Chondrocyte (in vitro differentiated cells): ENCODE results near the gene RABGAP1L. TPM values are rescaled to one million over a fixed set of nuclear protein-coding genes. Genes with fewer than 3 reads are reported as not detected.
A peak's percentile ranks its signal among the peaks of the same experiment; 100 is the strongest.
"Not testable (repeated sequence)": the region's sequence is repeated elsewhere in the genome, so short reads cannot be mapped to it uniquely, and the experiment has no call there.

Experiments used
- DNase-seq: peaks from one replicate; pipeline ENCODE4 v3.0.0; 2021; ENCODE audit warnings: mixed read lengths, low spot score
- H3K27ac Mint-ChIP-seq: one replicate; pipeline ENCODE4 v1.8.0; 2021; ENCODE audit warnings: mild to moderate bottlenecking, moderate library complexity, mixed read lengths; ENCODE audit not compliant: unreplicated experiment
- H3K27me3 Mint-ChIP-seq: 2 replicates; pipeline ENCODE4 v1.8.0; 2021; ENCODE audit warnings: low read depth, mixed read lengths
- H3K36me3 Mint-ChIP-seq: 2 replicates; pipeline ENCODE4 v1.8.0; 2021; ENCODE audit warnings: low read depth, mixed read lengths
- H3K4me1 Mint-ChIP-seq: 2 replicates; pipeline ENCODE4 v1.8.0; 2021; ENCODE audit warnings: low read depth, mild to moderate bottlenecking, mixed read lengths
- H3K4me3 Mint-ChIP-seq: one replicate; pipeline ENCODE4 v1.8.0; 2021; ENCODE audit warnings: mild to moderate bottlenecking, moderate library complexity, mixed read lengths; ENCODE audit not compliant: unreplicated experiment
- H3K9me3 Mint-ChIP-seq: 2 replicates; pipeline ENCODE4 v1.8.0; 2021; ENCODE audit warnings: low read depth, mixed read lengths
- CTCF ChIP-seq: fragments of 200-600 bp; sonication (generic); IDR thresholded peaks from 2 replicates; pipeline ENCODE4 v1.5.0; 2021; ENCODE audit warnings: antibody characterized with exemption, mild to moderate bottlenecking, moderate library complexity
- total RNA-seq: library from RNA; stranded (reverse); gene quantifications from 3 replicates; pipeline ENCODE4 v1.2.1, GENCODE V29; 2021

The RABGAP1L gene
- total RNA-seq, 1 donor from 2014 or later: 27.1 TPM

GRCh38 chr1:174837386-174837785 lies 678.1 kb downstream of the RABGAP1L start:
- no peaks in the 10 kb centered on the region for H3K9me3 Mint-ChIP-seq
- no peaks in the 10 kb centered on the region for H3K36me3 Mint-ChIP-seq
- no peak for DNase-seq

GRCh38 chr1:174839211-174839610 lies 679.9 kb downstream of the RABGAP1L start:
- H3K4me1 Mint-ChIP-seq: peaks cover 19% of the 10 kb centered on the region
- no peak overlapping the region for H3K27ac Mint-ChIP-seq
- no peak for TF ChIP-seq CTCF
- no peaks in the 10 kb centered on the region for H3K9me3 Mint-ChIP-seq
- DNase-seq: no peak
- H3K27me3 Mint-ChIP-seq: no peaks in the 10 kb centered on the region
- H3K36me3 Mint-ChIP-seq: no peaks in the 10 kb centered on the region
- no peak overlapping the region for H3K4me3 Mint-ChIP-seq

More at GRCh38 chr1:174837386-174837785, 678.1 kb downstream of the RABGAP1L start:
- H3K27me3 Mint-ChIP-seq: no peaks in the 10 kb centered on the region
- no peak overlapping the region for H3K27ac Mint-ChIP-seq
- no peak for TF ChIP-seq CTCF
- peaks cover 19% of the 10 kb centered on the region for H3K4me1 Mint-ChIP-seq
- H3K4me3 Mint-ChIP-seq: no peak overlapping the region

GRCh38 chr1:174841747-174842146 lies 682.4 kb downstream of the RABGAP1L start:
- Mint-ChIP-seq H3K4me1 (peaks cover 19% of the 10 kb centered on the region), H3K27me3 (no peaks in the 10 kb centered on the region), H3K9me3 (no peaks in the 10 kb centered on the region), H3K36me3 (no peaks in the 10 kb centered on the region), H3K4me3 (no peak overlapping the region), H3K27ac (no peak overlapping the region)
- DNase-seq: no peak
- TF ChIP-seq CTCF: no peak

- not testable (repeated sequence) for H3K36me3 Mint-ChIP-seq, H3K9me3 Mint-ChIP-seq
- peak overlapping the region; percentile 71 for H3K4me3 Mint-ChIP-seq
Measured at GRCh38 chr1:174848593-174849560, 689.6 kb downstream of the RABGAP1L start.

GRCh38 chr1:174850726-174851125 lies 691.4 kb downstream of the RABGAP1L start:
- Mint-ChIP-seq H3K36me3 (no peaks in the 10 kb centered on the region), H3K27me3 (no peaks in the 10 kb centered on the region), H3K4me3 (no peak overlapping the region), H3K4me1 (peaks cover 8% of the 10 kb centered on the region), H3K9me3 (peaks cover 4% of the 10 kb centered on the region), H3K27ac (no peak overlapping the region)
- DNase-seq: no peak
- TF ChIP-seq CTCF: no peak

More at GRCh38 chr1:174848593-174849560, 689.6 kb downstream of the RABGAP1L start:
- DNase-seq, H3K27me3 Mint-ChIP-seq, H3K4me1 Mint-ChIP-seq: not testable (repeated sequence)
- H3K27ac Mint-ChIP-seq: peak overlapping the region; percentile 79
